ENCODE data around the gene BCL6B.

DNA sequence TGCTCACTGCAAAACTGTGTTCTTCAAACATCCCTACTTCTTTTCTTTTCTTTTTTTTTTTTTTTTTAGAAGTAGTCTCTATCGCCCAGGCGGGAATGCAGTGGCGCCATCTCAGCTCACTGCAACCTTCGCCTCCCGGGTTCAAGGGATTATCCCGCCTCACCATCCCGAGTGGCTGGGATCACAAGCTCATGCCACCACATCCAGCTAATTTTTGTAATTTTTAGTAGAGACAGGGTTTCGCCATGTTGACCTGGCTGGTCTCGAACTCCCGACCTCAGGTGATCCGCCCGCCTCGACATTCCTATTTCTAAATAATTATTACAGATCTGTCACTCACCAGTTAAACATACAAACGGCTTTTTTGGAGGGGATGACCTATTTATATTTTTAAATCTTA is 11.4 kb upstream of the BCL6B start:
- TF ChIP-seq, protein P1, sequence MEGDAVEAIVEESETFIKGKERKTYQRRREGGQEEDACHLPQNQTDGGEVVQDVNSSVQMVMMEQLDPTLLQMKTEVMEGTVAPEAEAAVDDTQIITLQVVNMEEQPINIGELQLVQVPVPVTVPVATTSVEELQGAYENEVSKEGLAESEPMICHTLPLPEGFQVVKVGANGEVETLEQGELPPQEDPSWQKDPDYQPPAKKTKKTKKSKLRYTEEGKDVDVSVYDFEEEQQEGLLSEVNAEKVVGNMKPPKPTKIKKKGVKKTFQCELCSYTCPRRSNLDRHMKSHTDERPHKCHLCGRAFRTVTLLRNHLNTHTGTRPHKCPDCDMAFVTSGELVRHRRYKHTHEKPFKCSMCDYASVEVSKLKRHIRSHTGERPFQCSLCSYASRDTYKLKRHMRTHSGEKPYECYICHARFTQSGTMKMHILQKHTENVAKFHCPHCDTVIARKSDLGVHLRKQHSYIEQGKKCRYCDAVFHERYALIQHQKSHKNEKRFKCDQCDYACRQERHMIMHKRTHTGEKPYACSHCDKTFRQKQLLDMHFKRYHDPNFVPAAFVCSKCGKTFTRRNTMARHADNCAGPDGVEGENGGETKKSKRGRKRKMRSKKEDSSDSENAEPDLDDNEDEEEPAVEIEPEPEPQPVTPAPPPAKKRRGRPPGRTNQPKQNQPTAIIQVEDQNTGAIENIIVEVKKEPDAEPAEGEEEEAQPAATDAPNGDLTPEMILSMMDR (IDR thresholded peaks at IDR 0.05) = no peak
- TF ChIP-seq POLR2A (IDR thresholded peaks at IDR 0.05) = no peak

All from heart left ventricle (tissue), 13 donors.